Body of pancreas (tissue), 4 donors: Measurements from ENCODE around the gene PASK.

Source experiments
- CTCF ChIP-seq, 7 experiments: fragments of 450-650 bp in 4 of 7; fragments of 200-600 bp in 3 of 7; sonication (generic) in 3 of 7; IDR thresholded peaks; one replicate each; pipeline ENCODE4 v1.5.1; 2016 to 2019; ENCODE audit warnings: antibody characterized with exemption in 7 of 7
- POLR2A ChIP-seq, 3 donors: fragments of 450-650 bp; IDR thresholded peaks; one replicate each; pipeline ENCODE4 v1.6.1; 2016; ENCODE audit warnings: antibody characterized with exemption in 3 of 3, mild to moderate bottlenecking in 2 of 3

GRCh38 chr2:241103176-241103595 lies 46.1 kb downstream of the PASK start:
- no peak for TF ChIP-seq CTCF (IDR thresholded peaks at IDR 0.05)
- no peak for TF ChIP-seq POLR2A (IDR thresholded peaks at IDR 0.05)
